BJ (cell line): ENCODE data around the gene CUBN. TPM values are rescaled to one million over a fixed set of nuclear protein-coding genes. Genes with fewer than 3 reads are reported as not detected.

Source experiments
- CTCF ChIA-PET: fragments of 350-600 bp; formaldehyde crosslinking; extraction: SDS; loops from one replicate; lab custom pipeline; 2021; ENCODE audit warnings: antibody characterized with exemption, inconsistent platforms; lab: Yijun Ruan, JAX
- POLR2A ChIA-PET: fragments of 300-600 bp; sonication (Branson Sonifier 250); formaldehyde crosslinking; extraction: SDS; loops from one replicate; lab custom pipeline; 2021; ENCODE audit warnings: antibody characterized with exemption; lab: Charles Lee
- DNase-seq: peaks from one replicate; pipeline ENCODE4 v3.0.0-alpha.2; 2011; ENCODE audit warnings: low read depth
- H3K27me3 ChIP-seq: 2 replicates; pipeline ENCODE4 v1.6.0; 2011; ENCODE audit warnings: low read length; ENCODE audit not compliant: control insufficient read depth, insufficient read depth
- H3K36me3 ChIP-seq: 2 replicates; pipeline ENCODE4 v1.5.1; 2011; ENCODE audit warnings: low read length; ENCODE audit not compliant: control insufficient read depth, insufficient read depth
- H3K4me3 ChIP-seq: 2 replicates; pipeline ENCODE4 v1.5.1; 2011; ENCODE audit warnings: low read depth, mild to moderate bottlenecking, control low read depth, low read length
- polyA plus RNA-seq: library from polyadenylated mRNA; depleted of rRNA; stranded (reverse); fragments of >200 nt; gene quantifications from 2 replicates; pipeline ENCODE4 v1.2.3, GENCODE V29; 2011
- TF ChIP-seq, protein P1 (sequence below): IDR thresholded peaks from 2 replicates; pipeline ENCODE4 v1.5.1; 2011; ENCODE audit warnings: low read depth, mild to moderate bottlenecking, control low read depth, inconsistent platforms, low read length, moderate library complexity; ENCODE audit not compliant: insufficient read depth

CUBN gene
- polyA plus RNA-seq, 1 experiment, result 0.39 TPM

DNA sequence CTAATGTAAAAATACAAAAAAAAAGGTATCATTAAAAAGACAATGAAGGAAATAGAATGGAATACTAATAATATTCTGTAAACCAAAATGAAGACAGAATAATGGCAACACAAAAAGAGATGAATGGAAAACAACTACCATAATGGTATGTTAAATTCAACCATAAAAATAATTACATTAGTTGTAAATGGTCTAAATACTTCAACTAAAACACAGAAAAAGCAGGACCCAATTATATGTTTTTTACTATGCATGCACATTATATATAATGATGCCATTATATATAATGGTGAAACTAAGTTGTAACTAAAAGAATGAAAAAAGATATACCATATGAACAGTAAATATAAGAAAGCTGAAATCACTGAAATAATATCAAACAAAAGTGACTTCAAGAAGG is 76.5 kb downstream of the CUBN start:
- H3K27me3 ChIP-seq, result no peaks in the 10 kb centered on the region
- no peaks in the 10 kb centered on the region for H3K36me3 ChIP-seq
- TF ChIP-seq, protein P1, sequence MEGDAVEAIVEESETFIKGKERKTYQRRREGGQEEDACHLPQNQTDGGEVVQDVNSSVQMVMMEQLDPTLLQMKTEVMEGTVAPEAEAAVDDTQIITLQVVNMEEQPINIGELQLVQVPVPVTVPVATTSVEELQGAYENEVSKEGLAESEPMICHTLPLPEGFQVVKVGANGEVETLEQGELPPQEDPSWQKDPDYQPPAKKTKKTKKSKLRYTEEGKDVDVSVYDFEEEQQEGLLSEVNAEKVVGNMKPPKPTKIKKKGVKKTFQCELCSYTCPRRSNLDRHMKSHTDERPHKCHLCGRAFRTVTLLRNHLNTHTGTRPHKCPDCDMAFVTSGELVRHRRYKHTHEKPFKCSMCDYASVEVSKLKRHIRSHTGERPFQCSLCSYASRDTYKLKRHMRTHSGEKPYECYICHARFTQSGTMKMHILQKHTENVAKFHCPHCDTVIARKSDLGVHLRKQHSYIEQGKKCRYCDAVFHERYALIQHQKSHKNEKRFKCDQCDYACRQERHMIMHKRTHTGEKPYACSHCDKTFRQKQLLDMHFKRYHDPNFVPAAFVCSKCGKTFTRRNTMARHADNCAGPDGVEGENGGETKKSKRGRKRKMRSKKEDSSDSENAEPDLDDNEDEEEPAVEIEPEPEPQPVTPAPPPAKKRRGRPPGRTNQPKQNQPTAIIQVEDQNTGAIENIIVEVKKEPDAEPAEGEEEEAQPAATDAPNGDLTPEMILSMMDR, result no peak
- no peak for DNase-seq
- ChIA-PET POLR2A (no interaction called here), CTCF (no interaction called here)
- H3K4me3 ChIP-seq, result no peak overlapping the region

GRCh38 chr10:17051851-17052250 is 77.8 kb downstream of the CUBN start:
- POLR2A ChIA-PET, result no interaction called here
- H3K36me3 ChIP-seq, result no peaks in the 10 kb centered on the region
- no peak for DNase-seq
- TF ChIP-seq, protein P1, result no peak
- no peak overlapping the region for H3K4me3 ChIP-seq
- no peaks in the 10 kb centered on the region for H3K27me3 ChIP-seq
- CTCF ChIA-PET, result no interaction called here

GRCh38 chr10:17049195-17049594 is 80.4 kb downstream of the CUBN start:
- no peaks in the 10 kb centered on the region for H3K27me3 ChIP-seq
- TF ChIP-seq, protein P1, result no peak
- CTCF ChIA-PET, result no interaction called here
- POLR2A ChIA-PET, result no interaction called here
- no peaks in the 10 kb centered on the region for H3K36me3 ChIP-seq
- H3K4me3 ChIP-seq, result no peak overlapping the region
- no peak for DNase-seq

DNA sequence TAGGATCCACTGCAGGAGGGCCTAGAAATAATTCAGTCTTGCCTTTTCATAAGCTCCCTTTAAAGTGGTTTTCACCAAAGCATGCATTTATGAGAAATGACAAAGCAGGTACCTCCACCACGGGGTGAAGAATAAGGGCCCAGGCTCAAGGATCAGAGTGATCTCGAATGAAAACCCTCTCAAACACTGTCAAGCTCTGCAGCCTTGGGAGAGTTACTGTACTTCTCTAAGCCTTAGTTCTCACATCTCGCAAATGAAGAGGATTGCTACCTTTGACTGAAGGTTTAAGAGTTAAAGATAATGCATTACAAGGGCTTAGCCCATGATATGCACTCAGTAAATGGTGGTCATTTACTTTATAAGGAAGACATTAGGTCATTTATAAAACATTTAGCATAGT is 81.7 kb downstream of the CUBN start:
- POLR2A ChIA-PET, result no interaction called here
- no peak for DNase-seq
- TF ChIP-seq, protein P1, result no peak
- no peaks in the 10 kb centered on the region for H3K27me3 ChIP-seq
- H3K36me3 ChIP-seq, result no peaks in the 10 kb centered on the region
- CTCF ChIA-PET, result no interaction called here
- H3K4me3 ChIP-seq, result no peak overlapping the region

- POLR2A ChIA-PET, result no interaction called here
- Histone ChIP-seq H3K27me3 (no peaks in the 10 kb centered on the region), H3K4me3 (no peak overlapping the region), H3K36me3 (no peaks in the 10 kb centered on the region)
- no peak for DNase-seq
- CTCF ChIA-PET, result no interaction called here
- TF ChIP-seq, protein P1, result no peak
Measured at GRCh38 chr10:17046989-17047388, 82.6 kb downstream of the CUBN start.
